GM19351 (cell line): Measurements from ENCODE around the gene TRHDE.
"Not testable (repeated sequence)": the region's sequence is repeated elsewhere in the genome, so short reads cannot be mapped to it uniquely, and the experiment has no call there.

Experiments used
- ATAC-seq: cut with Tn5 transposase; IDR thresholded peaks from one replicate; pipeline ENCODE4 v1.9.1; 2021; ENCODE audit warnings: mild to moderate bottlenecking, moderate library complexity; ENCODE audit not compliant: unreplicated experiment

The TRHDE gene

DNA sequence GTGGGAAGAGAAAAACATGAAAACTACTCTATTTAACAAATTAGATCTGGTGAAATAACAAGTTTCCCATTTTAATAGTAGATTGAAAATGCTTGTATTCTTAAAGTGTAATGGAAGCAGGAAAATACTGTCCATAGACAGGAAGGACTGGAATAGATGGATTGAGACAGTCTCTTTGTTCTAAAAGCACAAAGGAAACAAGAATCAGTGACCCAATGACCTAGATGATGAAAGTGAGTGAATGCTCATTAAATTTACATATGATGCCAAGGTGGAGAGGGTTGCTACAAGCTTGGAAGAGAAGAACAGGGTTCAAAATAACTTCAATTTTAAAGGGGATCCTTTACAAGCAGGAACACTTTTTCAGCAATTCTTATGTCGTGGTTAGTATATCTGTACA, 233.1 kb downstream of the TRHDE start:
- ATAC-seq, result no peak

- ATAC-seq, result no peak
These were observed 237.7 kb downstream of the TRHDE start for GRCh38 chr12:72509891-72510290.

- no peak for ATAC-seq
These were observed 238.6 kb downstream of the TRHDE start for GRCh38 chr12:72510772-72511171.

- no peak for ATAC-seq
These were observed 239.3 kb downstream of the TRHDE start for GRCh38 chr12:72511498-72511897.

DNA sequence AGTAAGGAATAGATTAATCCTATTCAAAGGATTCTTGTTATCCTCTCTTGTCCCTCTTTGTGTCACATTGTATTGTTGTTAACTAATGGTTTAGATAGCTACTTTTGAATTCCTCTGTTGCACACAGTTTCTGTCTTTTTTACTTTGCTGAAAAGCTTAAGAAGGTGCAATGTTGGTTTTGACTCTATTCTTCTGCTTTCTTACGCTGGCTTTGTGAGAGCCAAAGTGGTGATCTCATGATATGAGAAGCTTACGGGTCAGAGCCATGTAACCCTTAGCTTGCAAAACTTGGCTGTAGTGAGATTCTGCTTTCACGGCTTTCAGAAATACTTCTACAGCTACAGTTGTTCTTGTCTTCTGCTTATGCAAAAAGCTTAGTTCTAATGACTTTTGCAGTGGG, 239.7 kb downstream of the TRHDE start:
- ATAC-seq, result no peak

GRCh38 chr12:72520044-72520678, 248.0 kb downstream of the TRHDE start:
- ATAC-seq, result not testable (repeated sequence)

- ATAC-seq, result no peak
These were observed 249.2 kb downstream of the TRHDE start for GRCh38 chr12:72521326-72521725.

GRCh38 chr12:72522411-72522810, 250.2 kb downstream of the TRHDE start:
- ATAC-seq, result no peak

- no peak for ATAC-seq
These were observed 251.6 kb downstream of the TRHDE start for GRCh38 chr12:72523754-72524153.

DNA sequence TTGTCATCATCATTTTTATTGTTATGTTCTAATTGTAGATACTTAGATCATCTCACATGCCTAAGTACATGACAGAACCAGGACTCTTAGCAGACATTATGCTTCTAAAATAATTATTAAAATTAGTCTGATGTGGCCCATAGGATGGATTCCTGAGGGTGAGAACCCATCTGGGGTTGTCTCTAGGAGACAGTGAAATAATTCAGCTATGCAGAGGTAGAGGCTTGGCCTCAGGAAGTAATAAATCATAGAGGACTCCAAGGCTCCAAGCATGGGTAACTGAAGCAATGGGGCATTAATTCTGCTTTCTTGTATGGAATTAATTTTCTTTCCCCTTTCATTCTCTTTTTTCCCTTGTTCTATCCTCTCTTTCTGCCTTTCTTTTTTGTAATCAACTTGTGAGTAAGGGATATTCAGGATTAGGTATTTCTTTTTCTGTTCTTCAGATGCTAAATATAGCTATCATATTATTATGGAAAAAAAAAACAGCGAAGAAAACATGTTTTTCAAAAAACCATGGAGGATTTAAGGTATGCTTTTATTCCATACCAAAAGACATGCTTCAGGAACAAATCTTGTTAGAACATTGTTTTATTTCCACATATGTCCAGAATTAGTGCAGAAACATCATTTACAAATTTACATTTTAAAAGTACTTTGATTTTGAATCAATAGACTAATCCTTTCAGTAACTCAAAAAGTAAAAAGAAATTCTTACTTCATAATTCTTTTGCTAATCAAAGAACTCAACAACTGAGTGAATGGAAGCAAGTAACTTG, 263.2 kb downstream of the TRHDE start:
- no peak for ATAC-seq

DNA sequence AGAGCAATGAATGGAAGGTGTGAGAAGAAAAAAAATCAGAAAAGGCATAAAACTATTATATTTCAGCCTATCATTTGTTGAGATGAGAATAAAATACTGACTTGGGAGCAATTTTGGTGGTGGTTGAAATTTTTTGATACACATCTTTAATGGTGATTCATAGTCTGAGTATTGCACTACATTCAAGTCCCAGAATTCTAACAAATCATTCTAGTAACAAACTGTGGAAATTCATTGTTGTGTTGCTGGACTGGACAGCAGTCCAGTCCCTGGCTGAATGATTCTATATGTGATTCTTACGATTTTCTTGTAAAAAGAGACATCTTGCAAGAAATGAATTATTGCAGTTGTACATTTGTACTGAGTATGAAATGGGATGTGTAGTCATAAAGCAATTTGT, 268.6 kb downstream of the TRHDE start:
- no peak for ATAC-seq

GRCh38 chr12:72543777-72544467, 271.8 kb downstream of the TRHDE start:
- no peak for ATAC-seq

- ATAC-seq, result no peak
These were observed 273.9 kb downstream of the TRHDE start for GRCh38 chr12:72546106-72546505.

DNA sequence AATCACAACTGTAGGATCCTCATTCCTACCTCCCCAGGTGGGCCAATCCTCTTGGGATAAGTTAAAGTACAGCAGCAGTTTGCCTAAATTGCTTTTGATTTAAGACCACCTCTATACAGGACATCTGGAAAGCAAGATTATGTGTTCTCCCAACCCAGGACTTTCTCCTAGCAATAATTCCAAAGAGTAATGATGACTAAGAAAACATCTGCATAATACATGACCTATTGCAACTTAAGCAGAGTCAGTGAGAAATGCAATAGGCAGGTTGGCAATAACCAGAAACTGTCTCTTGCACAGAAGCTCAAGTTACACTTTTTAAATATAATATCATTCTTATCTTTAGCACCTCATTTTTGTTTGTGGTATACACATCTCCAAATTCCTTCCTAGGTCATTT, 275.4 kb downstream of the TRHDE start:
- no peak for ATAC-seq

DNA sequence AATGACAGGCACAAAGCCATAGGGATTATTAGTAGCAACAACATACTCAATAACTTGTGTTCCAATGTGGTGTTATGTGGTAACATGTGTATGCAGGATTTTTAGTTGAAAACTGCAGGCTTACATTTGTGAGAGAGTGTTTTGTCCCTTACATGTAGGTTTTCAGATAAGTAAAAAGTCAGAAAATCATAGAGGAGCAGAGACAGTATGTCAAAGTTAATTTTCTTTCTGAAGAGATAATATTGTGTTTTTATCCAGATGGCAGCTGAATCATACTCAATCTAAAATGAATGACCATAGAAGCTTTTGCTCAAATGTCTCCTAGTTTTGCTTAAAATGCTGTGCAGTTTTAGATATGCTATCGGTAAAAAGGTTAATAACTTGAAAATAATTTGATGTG, 277.0 kb downstream of the TRHDE start:
- no peak for ATAC-seq

DNA sequence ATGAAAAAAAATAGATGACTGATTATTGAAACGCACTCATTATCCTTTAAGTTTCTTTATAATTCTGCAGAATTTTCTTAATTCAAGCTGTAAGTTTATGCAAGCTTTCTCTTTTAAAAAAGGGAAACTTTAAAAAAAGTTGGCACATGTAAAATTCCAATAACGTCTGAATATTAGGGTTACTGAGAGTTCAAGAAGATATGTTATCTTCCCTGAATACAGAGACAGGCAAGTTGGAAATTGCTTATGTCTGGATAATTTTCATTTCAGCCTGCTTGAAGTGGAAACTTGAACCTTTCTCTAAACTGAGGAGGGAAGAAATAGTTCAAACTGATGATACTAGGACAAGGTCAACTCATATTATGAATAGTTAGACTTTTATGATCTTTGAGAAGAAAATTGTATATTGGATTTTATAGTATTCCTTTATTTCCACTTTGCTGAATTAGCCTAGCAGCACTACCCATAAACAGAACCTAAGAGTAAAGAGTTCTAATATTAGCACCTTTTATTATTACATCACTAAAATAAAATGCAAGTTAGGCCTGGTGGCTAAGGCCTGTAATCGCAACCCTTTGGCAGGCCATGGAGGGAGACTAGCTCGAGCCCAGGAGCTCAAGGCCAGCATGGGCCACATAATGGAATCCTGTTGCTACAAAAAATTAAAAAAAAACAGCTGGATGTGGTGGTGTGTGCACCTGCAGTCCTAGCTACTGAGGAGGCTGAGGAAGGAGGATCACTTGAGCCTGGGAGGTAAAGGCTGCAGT, 288.0 kb downstream of the TRHDE start:
- no peak for ATAC-seq

GRCh38 chr12:72570601-72571000, 298.4 kb downstream of the TRHDE start:
- ATAC-seq, result peak; percentile 85

GRCh38 chr12:72574138-72574537, 302.0 kb downstream of the TRHDE start:
- ATAC-seq, result no peak

- ATAC-seq, result no peak
These were observed 306.2 kb downstream of the TRHDE start for GRCh38 chr12:72578327-72578726.

DNA sequence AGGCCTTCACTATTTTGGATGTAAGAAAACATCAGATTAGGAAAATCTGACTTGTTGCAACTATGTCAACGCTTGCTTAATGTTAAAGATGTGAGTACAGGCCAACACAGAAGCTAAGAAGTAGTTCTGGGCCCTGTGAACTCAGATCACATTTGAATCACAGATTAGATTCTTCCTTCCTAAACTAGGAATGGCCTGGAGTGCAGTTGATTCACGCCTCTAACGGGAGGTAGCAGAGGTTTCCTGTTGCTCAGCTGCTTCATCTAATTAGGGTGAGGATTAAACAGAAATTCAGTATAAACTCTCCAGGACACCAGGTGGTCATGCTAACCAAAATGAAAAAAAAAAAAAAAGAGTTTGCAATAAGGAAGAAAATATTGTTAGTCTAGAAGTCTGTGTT, 314.3 kb downstream of the TRHDE start:
- ATAC-seq, result no peak

GRCh38 chr12:72602581-72602980, 330.4 kb downstream of the TRHDE start:
- no peak for ATAC-seq
